Pancreas (tissue), 8 donors: ENCODE data around the gene STXBP2. TPM values are rescaled to one million over a fixed set of nuclear protein-coding genes. Genes with fewer than 3 reads are reported as not detected.

Experiments
- microRNA-seq, 2 donors: library from miRNA; unstranded; fragments of <30 nt; microRNA quantifications; one replicate each; pipeline versions ENCODE4 to v1.1.0, GENCODE V29; 2019 to 2020
- polyA plus RNA-seq, 2 donors: library from polyadenylated mRNA; stranded (reverse); fragments of 200-250 nt; gene quantifications; one replicate each; pipeline ENCODE4 v1.2.3, GENCODE V29; 2013
- total RNA-seq, 6 donors: library from RNA; stranded (reverse); fragmentation: NEBNext Ultra II Directional in 4 of 6; extraction: Animal tissue kit (Norgen Biotek cat#: 25700) in 4 of 6; gene quantifications; one replicate each; pipeline versions ENCODE4 v1.2.1 to v1.2.4, GENCODE V29; 2021 to 2023
- donor health status: healthy with polysubstance abuse.
- donor health status: DM: no; HTN: no; CAD: no; lungs with moderate emphysema.
- donor health status: DM: no; HTN: no; CAD: no.
- donor health status: Bipolar disorder and iron deficiency.
- donor health status: DM: yes; HTN: yes; CAD: no.
- donor health status: DM: no; HTN: no; CAD: no.
- donor health status: DM: no; HTN: no; CAD: no.
- donor health status: DM: yes; HTN: yes; CAD: no.

Gene STXBP2
- total and polyA plus RNA-seq, 8 donors: 45.6 to 216 (median 80.4) TPM

Small RNA genes lying within 50 kb of the gene (microRNA-seq; reads per million reads assigned to microRNA genes)
- 0 reads per million in 2 donors for gene MIR6792

Other genes with a start within 250 kb of the STXBP2 start
- 1 to 10 TPM; 1.5 to 3.2 (median 2.2) TPM for gene PEX11G, start 148.1 kb upstream of the STXBP2 start, total RNA-seq
- 1 to 10 TPM; 5.9 to 6.8 TPM for gene PEX11G, start 148.1 kb upstream of the STXBP2 start, polyA plus RNA-seq
- 10 to 100 TPM; 22.6 to 33.9 (median 23.3) TPM for gene ZNF358, start 121.0 kb upstream of the STXBP2 start, total RNA-seq
- 10 to 100 TPM; 35.5 to 68.8 TPM for gene ZNF358, start 121.0 kb upstream of the STXBP2 start, polyA plus RNA-seq
- 10 to 100 TPM in 2 of 6 donors, 1 to 10 TPM in 4; 6.9 to 16.8 (median 9.3) TPM for gene MCOLN1, start 114.5 kb upstream of the STXBP2 start, total RNA-seq
- 10 to 100 TPM; 33.5 to 35.4 TPM for gene MCOLN1, start 114.5 kb upstream of the STXBP2 start, polyA plus RNA-seq
- gene PNPLA6, start 101.4 kb upstream of the STXBP2 start, total RNA-seq: 10 to 100 TPM; 25.4 to 65.2 (median 32.8) TPM
- 10 to 100 TPM; 53.7 to 86.2 TPM for gene PNPLA6, start 101.4 kb upstream of the STXBP2 start, polyA plus RNA-seq
- 10 to 100 TPM; 12.1 to 25.5 (median 20.6) TPM for gene CAMSAP3, start 41.2 kb upstream of the STXBP2 start, total RNA-seq
- gene CAMSAP3, start 41.2 kb upstream of the STXBP2 start, polyA plus RNA-seq: 10 to 100 TPM; 52.6 to 64.5 TPM
- gene XAB2, start 7.6 kb upstream of the STXBP2 start, total RNA-seq: 10 to 100 TPM; 16.8 to 27.9 (median 22.5) TPM
- 10 to 100 TPM; 63.7 to 71.5 TPM for gene XAB2, start 7.6 kb upstream of the STXBP2 start, polyA plus RNA-seq
- gene PET100, start 7.3 kb upstream of the STXBP2 start, total RNA-seq: 10 to 100 TPM; 31.6 to 56.6 (median 47.3) TPM
- gene PET100, start 7.3 kb upstream of the STXBP2 start, polyA plus RNA-seq: 10 to 100 TPM; 91.0 to 95.6 TPM
- gene PCP2, start 3.4 kb upstream of the STXBP2 start, total RNA-seq: 1 to 10 TPM; 1.1 to 3.7 (median 1.8) TPM
- 10 to 100 TPM in 1 of 2 donors, 1 to 10 TPM in 1; 8.8 to 35.6 TPM for gene PCP2, start 3.4 kb upstream of the STXBP2 start, polyA plus RNA-seq
- gene RETN, start 31.9 kb downstream of the STXBP2 start, total RNA-seq: not detected
- gene RETN, start 31.9 kb downstream of the STXBP2 start, polyA plus RNA-seq: 1 to 10 TPM; 2.2 to 5.9 TPM
- 1 to 10 TPM in 1 of 6 donors, under 1 TPM in 3, not detected in 2; 0.16 to 1.5 (median 0.67) TPM for gene MCEMP1, start 40.0 kb downstream of the STXBP2 start, total RNA-seq
- under 1 TPM; 0.19 to 0.28 TPM for gene MCEMP1, start 40.0 kb downstream of the STXBP2 start, polyA plus RNA-seq
- 10 to 100 TPM; 26.7 to 49.8 (median 38.3) TPM for gene TRAPPC5, start 43.7 kb downstream of the STXBP2 start, total RNA-seq
- gene TRAPPC5, start 43.7 kb downstream of the STXBP2 start, polyA plus RNA-seq: 10 to 100 TPM; 53.0 to 89.9 TPM
- gene FCER2, start 65.0 kb downstream of the STXBP2 start, total RNA-seq: under 1 TPM in 2 of 6 donors, not detected in 4; 0.19 to 0.51 TPM
- under 1 TPM in 1 of 2 donors, not detected in 1; 0.08 TPM for gene FCER2, start 65.0 kb downstream of the STXBP2 start, polyA plus RNA-seq
- gene CLEC4G, start 95.0 kb downstream of the STXBP2 start, total RNA-seq: 1 to 10 TPM in 1 of 6 donors, under 1 TPM in 2, not detected in 3; 0.16 to 1.1 (median 0.90) TPM
- under 1 TPM; 0.09 to 0.68 TPM for gene CLEC4G, start 95.0 kb downstream of the STXBP2 start, polyA plus RNA-seq
- 1 to 10 TPM in 3 of 6 donors, under 1 TPM in 3; 0.23 to 7.0 (median 1.5) TPM for gene CD209, start 110.4 kb downstream of the STXBP2 start, total RNA-seq
- under 1 TPM; 0.19 to 0.49 TPM for gene CD209, start 110.4 kb downstream of the STXBP2 start, polyA plus RNA-seq
- gene CLEC4M, start 126.1 kb downstream of the STXBP2 start, total RNA-seq: not detected
- gene CLEC4M, start 126.1 kb downstream of the STXBP2 start, polyA plus RNA-seq: not detected
- 1 to 10 TPM; 3.0 to 5.2 (median 4.6) TPM for gene EVI5L, start 193.1 kb downstream of the STXBP2 start, total RNA-seq
- 1 to 10 TPM; 7.6 to 9.1 TPM for gene EVI5L, start 193.1 kb downstream of the STXBP2 start, polyA plus RNA-seq
- gene PRR36, start 237.3 kb downstream of the STXBP2 start, total RNA-seq: 1 to 10 TPM; 1.6 to 2.1 (median 1.8) TPM
- gene PRR36, start 237.3 kb downstream of the STXBP2 start, polyA plus RNA-seq: 1 to 10 TPM; 2.8 to 3.1 TPM